ENCODE results near the gene NFKBIL1.
"Not testable (repeated sequence)": the region's sequence is repeated elsewhere in the genome, so short reads cannot be mapped to it uniquely, and the experiment has no call there.

The NFKBIL1 gene

DNA sequence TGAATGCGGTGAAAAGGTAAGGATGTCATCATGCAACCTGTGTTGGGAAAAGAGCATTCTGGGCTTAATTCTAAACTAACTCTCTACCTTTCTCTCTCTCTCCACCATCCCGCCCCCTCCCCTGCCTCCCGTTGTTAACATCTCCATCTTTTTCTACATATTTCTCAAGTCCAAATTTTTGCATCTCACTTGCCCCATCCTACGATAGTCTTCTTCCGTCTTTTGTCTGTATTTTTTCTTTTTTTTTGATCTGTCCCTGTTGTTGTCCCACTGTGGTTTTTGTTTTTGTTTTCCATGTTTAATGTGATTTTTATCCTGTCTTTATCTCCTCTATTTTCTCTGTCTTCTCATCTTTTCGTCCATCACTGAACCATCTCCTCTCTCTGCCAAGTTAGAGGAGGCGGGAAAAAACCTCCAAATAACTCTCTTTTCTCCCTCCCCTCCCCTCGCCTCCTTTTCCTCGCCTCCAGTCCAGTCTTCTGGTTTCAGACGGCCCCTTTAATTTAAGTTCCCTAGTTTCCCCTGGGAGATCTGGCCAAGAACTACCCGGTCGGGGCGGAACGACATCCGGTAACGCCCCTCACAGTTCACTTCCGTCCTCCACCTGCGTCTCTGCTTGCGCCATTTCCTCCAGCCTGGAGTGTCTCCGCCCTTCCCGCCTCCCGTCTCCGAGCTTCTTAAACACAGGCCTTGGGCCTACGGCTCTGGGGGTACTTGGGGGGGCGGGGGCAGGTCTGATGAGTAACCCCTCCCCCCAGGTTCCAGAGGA, at the start of gene NFKBIL1:
NFKBIL1 (plus strand) TSS at position 651 of the 769 bp plus-strand sequence; CDS start at position 738, 87 bp downstream.
- in situ Hi-C loops (cut with MboI; ENCODE audit: low sequenced_read_pairs): no loop called here

GRCh38 chr6:31498748-31499147, 48.7 kb upstream of the NFKBIL1 start:
- in situ Hi-C loops (cut with MboI; ENCODE audit: low sequenced_read_pairs): no loop called here

GRCh38 chr6:31499648-31500047, 47.8 kb upstream of the NFKBIL1 start:
- in situ Hi-C loops (cut with MboI; ENCODE audit: low sequenced_read_pairs): not testable (repeated sequence)

DNA sequence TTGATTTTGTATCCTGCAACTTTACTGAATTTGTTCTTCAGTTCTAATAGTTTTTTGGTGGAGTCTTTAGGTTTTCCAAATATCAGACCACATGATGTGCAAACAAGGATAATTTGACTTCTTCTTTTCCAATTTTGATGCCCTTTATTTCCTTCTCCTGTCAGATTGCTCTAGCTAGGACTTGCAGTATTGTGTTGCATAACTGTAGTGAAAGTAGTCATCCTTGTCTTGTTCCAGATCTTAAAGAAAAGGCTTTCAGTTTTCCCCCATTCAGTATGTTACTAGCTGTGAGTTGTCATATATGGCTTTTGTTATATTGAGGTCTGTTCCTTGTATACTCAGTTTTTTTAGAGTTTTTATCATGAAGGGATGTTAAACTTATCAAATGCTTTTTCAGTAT, 44.8 kb upstream of the NFKBIL1 start:
- in situ Hi-C loops (cut with MboI; ENCODE audit: low sequenced_read_pairs): no loop called here

DNA sequence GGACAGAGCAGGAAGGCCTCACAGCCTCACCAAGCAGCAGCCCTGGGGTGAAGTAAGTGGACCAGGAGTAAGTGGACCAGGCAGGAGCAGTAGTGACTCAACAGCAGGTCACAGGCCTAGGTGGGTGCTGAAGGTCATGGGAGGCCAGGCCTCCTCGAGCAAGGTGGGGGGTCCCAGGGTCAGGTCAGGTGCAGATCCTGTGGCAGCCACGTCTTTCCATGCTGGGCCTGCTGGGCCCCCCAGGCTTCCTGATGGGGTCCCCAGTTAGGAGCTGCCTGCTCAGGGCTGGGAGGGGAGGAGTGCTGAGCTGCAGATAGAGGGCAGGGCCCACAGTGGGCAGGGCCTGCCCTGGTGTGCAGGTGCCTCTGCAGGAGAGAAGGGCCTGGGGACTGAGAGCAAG, 38.4 kb upstream of the NFKBIL1 start:
- in situ Hi-C loops (cut with MboI; ENCODE audit: low sequenced_read_pairs): not testable (repeated sequence)

GRCh38 chr6:31510007-31510406, 37.4 kb upstream of the NFKBIL1 start:
- in situ Hi-C loops (cut with MboI; ENCODE audit: low sequenced_read_pairs): no loop called here

- in situ Hi-C loops (cut with MboI; ENCODE audit: low sequenced_read_pairs): no loop called here
Observed at GRCh38 chr6:31513456-31514165, 33.8 kb upstream of the NFKBIL1 start.

GRCh38 chr6:31521835-31522234, 25.6 kb upstream of the NFKBIL1 start:
- in situ Hi-C loops (cut with MboI; ENCODE audit: low sequenced_read_pairs): no loop called here

DNA sequence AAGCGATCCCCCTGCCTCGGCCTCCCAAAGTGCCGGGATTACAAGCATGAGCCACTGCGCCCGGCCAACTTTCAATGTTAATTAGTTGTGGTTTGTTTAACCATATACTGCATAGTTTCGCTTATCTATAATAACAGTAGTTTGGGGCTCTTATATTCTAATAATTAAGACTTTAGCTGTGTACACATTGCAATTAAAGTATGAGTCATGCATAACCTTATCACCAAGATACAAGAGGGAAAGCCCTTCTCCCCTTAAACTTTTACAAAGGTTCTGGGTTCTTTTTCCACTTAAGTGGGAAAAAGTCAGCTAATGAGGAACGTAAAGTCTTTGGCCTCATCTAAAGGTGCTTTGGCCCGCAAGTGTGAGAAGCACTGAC, 21.9 kb upstream of the NFKBIL1 start:
- in situ Hi-C loops (cut with MboI; ENCODE audit: low sequenced_read_pairs): no loop called here

DNA sequence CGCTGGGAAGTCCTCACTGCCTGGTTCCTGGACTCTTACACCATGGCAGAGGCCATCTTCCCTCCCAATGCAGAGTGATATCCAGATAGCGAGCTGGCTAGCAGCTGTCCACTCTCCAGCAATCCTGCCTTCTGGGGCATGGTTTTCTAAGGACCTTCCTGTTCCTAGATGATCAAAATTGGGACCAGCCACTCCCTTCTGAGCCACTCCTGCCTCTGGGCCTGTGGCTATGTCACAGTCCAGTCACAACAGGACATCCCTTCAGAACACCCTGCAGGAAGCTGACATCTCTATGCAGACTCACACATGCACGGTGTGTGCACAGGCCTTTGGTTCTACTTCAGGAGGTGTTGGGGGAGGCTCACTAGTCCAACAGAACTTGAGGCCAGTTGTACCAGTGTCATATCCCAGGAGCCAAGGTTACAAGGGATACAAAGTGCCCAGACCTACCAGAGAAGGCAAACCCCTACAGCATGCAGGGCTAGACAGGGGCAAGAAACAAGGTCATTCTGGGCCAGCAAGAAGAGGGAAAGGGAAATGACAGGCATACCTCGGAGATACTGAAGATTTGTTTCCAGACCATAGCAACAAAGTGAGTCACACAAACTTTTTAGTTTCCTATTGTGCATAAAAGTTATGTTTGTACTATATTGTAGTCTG, 21.3 kb upstream of the NFKBIL1 start:
- in situ Hi-C loops (cut with MboI; ENCODE audit: low sequenced_read_pairs): no loop called here

DNA sequence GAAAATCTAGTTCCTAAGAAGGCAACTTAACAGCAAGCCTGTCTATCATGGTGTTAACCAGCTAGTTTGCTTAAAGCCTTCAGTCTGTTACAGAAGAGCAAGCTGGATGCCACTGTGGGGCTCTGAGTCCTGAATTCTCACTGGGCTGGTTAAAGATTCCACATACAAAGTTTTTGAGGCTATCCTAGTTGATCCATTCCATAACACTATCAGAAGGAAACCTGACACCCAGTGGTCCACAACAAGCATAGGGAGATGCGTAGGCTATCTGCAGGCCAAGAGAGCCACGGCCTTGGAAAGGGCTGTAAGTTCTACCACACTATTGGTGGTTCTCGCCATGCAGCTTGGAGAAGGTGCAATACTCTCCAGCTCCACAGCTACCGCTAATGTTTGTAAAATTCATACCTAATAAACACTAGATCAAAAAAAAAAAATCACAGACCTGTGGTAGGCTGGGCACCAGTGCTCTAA, 19.1 kb upstream of the NFKBIL1 start:
- in situ Hi-C loops (cut with MboI; ENCODE audit: low sequenced_read_pairs): no loop called here

DNA sequence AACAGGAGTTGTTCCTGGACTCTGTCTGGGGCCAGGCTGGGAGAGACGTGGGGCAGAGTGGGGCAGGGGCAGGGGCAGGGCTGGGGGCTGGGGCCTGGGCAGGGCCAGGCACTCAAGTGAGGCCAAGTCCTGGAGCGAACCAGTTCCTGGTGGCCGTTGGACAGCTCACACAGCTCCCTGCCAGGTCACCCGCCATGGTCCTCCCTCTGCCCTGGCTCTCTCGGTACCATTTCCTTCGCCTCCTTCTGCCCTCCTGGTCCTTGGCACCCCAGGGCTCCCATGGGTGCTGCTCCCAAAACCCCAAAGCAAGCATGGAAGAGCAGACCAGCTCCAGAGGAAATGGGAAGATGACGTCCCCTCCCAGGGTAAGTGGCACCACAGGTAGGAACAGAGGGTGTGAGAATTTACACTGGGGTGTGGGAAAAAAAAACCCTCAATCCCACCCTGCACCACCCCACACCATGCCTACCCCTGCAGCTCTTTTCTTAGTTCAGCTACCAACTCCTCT, 18.5 kb upstream of the NFKBIL1 start, which contains the start of gene MCCD1:
MCCD1 (plus strand) TSS at position 142 of the 508 bp plus-strand sequence; CDS start at position 195, 53 bp downstream.
- in situ Hi-C loops (cut with MboI; ENCODE audit: low sequenced_read_pairs): no loop called here

DNA sequence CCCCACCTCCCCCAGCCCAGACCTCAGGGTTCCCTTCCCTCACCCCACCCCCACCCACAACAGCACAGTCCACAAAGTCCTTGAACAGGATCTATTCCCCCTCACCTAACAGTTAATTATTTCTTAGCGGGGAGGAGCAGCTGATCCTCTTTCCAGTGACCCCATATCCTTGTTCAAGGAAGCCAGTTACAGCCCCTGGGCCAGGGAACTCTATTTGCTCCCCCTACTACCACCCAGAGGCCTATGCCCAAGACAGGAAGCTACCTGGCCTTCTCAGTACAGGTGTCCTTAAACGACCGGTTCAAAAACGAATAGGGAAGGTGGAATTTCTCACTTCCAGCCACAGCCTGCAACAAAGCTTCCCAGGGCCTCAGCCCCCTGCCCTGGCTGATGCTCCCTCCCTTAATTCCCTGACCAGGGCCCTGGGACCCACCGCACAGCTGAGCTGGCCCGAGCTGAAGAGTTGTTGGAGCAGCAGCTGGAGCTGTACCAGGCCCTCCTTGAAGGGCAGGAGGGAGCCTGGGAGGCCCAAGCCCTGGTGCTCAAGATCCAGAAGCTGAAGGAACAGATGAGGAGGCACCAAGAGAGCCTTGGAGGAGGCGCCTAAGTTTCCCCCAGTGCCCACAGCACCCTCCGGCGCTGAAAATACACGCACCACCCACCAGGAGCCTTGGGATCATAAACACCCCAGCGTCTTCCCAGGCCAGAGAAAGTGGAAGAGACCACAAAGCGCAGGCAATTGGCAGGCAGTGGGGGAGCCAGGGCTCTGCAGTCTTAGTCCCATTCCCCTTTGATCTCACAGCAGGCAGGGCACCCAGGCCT, 17.9 kb upstream of the NFKBIL1 start:
- in situ Hi-C loops (cut with MboI; ENCODE audit: low sequenced_read_pairs): no loop called here

- in situ Hi-C loops (cut with MboI; ENCODE audit: low sequenced_read_pairs): no loop called here
Observed at GRCh38 chr6:31530659-31531058, 16.7 kb upstream of the NFKBIL1 start.

DNA sequence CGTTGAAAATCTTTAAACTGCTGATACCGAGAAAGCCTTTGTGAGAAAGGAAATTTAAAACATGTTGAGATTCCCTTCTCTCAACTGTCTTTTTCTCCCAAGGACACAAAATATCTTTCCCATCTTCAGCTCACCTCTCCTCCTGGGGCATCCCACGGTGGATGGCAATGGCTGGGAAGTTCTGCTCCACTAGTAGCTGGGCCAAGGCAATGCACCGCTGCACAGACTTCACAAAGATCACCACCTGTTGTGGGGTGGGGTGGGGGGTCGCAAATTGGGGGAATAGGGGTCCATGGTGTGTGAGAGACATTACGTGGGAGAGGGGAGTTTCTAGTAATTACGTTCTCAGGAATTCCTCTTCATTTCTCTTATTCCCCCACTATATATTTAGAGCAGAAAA, 16.2 kb upstream of the NFKBIL1 start:
- in situ Hi-C loops (cut with MboI; ENCODE audit: low sequenced_read_pairs): no loop called here

GRCh38 chr6:31531771-31532643, 15.4 kb upstream of the NFKBIL1 start:
- in situ Hi-C loops (cut with MboI; ENCODE audit: low sequenced_read_pairs): no loop called here

DNA sequence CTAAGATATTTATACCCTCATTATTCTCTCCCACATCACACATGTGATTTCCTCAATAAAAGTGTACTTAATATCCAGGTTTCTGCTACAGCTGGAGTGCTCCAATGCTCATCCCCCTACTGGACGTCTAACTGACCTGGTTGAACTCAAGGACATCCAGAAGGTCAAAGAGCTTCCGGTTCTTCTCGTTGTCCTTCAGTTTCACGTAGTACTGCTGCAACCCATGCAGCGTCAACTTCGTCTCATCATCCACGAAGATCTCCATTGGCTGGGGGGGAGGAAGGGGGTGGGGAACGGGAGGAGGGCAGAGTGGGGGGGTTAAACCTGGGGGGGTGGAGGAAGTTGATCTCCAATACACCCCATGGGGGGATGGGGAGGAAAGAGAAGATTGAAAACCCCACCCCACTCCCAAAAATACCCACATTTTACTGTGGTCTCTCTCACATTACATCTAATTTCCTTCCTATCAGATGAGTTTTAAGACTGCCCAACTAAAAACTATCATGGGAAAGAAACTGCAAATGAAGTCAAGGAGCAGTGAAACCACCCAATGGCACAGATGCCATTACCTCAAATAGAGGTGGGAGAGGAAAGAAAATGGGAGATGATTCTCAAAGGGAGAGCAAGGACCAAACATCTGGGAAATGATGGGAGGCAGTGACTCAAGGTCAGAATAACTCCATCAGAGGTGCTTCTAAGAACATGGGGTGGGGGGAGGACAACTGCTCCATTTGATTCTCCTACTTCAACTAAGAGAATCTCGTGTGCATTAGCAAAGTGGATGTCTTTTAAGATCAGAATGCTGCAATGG, 14.6 kb upstream of the NFKBIL1 start:
- in situ Hi-C loops (cut with MboI; ENCODE audit: low sequenced_read_pairs): no loop called here

- in situ Hi-C loops (cut with MboI; ENCODE audit: low sequenced_read_pairs): no loop called here
Observed at GRCh38 chr6:31533455-31533841, 14.0 kb upstream of the NFKBIL1 start.

DNA sequence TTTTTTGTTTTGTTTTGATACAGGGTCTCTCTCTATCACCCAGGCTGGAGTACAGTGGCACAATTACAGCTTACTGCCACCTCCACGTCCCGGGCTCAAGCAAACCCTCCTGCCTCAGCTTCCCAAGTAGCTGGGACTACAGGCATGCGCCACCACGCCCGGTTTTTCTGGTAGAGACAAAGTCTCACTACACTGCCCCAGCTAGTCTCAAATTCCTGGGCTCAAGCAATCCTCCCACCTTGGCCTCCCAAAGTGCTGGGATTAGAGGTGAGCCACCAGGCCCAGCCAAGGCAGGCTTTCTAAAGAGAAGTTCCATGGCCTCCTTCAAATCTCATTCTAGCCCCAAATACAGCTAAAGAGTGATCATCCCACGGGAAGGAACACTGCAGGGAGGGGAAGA, 13.4 kb upstream of the NFKBIL1 start:
- in situ Hi-C loops (cut with MboI; ENCODE audit: low sequenced_read_pairs): no loop called here

Data from HL-60/S4 (cell line).